ENCODE data around the gene ENTPD7. TPM values are rescaled to one million over a fixed set of nuclear protein-coding genes. Genes with fewer than 3 reads are reported as not detected.

The ENTPD7 gene
- total RNA-seq, 4 donors from 2014 or later: 3.3 to 7.5 (median 4.4) TPM

DNA sequence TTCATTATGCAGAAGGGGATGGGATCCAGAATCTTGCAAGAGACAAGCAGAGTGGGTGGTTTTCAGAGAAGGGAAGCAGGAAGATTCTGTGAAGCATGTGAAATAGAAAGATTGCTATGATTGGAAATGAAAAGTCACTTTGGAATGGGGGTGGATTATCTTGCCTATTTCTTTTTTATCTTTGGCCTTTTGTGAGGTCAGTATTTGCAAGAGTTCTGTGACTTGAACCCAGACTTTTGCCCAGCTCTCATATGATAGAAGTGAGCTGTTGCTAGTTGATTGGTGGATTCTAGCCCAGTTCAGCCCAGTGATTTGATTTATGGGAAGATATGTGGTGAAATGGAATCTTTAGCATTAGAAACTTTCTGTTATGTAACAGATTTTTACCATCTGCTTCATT, 17.1 kb downstream of the ENTPD7 start:
- Histone ChIP-seq H3K9me3 (no peaks in the 10 kb centered on the region), H3K36me3 (peaks cover 0 to 24% (median 5%) of the 10 kb centered on the region in 3 donors), H3K4me3 (no peak overlapping the region), H3K4me1 (no peaks in the 10 kb centered on the region), H3K27me3 (no peaks in the 10 kb centered on the region), H3K27ac (no peak overlapping the region)
- no peak for TF ChIP-seq POLR2A (IDR thresholded peaks at IDR 0.05)
- no peak for TF ChIP-seq EP300 (IDR thresholded peaks at IDR 0.05)
- TF ChIP-seq, protein P1, sequence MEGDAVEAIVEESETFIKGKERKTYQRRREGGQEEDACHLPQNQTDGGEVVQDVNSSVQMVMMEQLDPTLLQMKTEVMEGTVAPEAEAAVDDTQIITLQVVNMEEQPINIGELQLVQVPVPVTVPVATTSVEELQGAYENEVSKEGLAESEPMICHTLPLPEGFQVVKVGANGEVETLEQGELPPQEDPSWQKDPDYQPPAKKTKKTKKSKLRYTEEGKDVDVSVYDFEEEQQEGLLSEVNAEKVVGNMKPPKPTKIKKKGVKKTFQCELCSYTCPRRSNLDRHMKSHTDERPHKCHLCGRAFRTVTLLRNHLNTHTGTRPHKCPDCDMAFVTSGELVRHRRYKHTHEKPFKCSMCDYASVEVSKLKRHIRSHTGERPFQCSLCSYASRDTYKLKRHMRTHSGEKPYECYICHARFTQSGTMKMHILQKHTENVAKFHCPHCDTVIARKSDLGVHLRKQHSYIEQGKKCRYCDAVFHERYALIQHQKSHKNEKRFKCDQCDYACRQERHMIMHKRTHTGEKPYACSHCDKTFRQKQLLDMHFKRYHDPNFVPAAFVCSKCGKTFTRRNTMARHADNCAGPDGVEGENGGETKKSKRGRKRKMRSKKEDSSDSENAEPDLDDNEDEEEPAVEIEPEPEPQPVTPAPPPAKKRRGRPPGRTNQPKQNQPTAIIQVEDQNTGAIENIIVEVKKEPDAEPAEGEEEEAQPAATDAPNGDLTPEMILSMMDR (IDR thresholded peaks at IDR 0.05): no peak
- no peak for DNase-seq (ENCODE audit: low spot score in 2 of 2)

DNA sequence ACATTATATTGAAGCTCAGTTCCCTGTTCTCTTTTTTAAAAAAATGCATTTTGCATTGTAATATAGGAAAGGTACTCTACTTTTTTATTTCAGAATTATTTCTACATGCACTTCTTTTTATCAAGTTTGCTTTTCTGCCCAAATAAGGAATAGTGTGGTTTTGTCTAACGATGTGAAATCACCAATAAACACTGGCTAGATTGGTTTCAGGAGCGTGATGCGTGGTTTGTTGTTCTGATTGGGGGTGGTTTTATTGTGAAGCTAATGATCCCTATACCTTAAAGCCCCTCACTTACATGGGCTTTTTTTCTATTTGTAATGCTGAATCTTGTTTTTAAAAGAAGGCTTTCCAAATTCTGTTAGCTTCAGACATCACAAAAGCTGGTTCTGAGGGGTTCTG, 17.6 kb downstream of the ENTPD7 start:
- no peaks in the 10 kb centered on the region for H3K4me1 ChIP-seq
- peaks cover 0 to 27% (median 5%) of the 10 kb centered on the region in 3 donors for H3K36me3 ChIP-seq
- H3K9me3 ChIP-seq: no peaks in the 10 kb centered on the region
- WGBS, 2 donors: 82 to 90% methylated on average over 3 of the region's 3 CpGs
- no peak overlapping the region for H3K4me3 ChIP-seq
- DNase-seq (ENCODE audit: low spot score in 2 of 2): no peak
- no peak overlapping the region for H3K27ac ChIP-seq
- TF ChIP-seq EP300 (IDR thresholded peaks at IDR 0.05) (no peak), POLR2A (IDR thresholded peaks at IDR 0.05) (no peak)
- TF ChIP-seq, protein P1 (IDR thresholded peaks at IDR 0.05): no peak
- H3K27me3 ChIP-seq: no peaks in the 10 kb centered on the region

DNA sequence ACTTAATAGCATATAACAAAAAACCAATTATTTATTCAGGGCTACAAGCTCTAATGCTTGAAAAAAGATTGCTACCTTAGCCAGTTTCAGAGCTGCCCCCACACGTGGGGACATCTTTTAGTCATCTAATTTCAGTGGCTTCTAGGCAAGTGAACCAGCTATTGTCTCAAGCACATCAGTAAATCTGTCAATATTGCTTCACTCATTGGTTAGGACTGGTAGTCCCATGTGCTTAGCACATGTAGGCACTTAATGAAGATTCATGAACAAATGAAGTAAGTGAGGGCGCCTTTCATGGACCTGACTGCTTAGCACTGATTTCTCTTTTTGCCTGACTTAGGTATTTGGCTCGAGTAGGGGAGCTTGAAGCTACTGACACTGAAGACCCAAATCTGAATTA, 19.6 kb downstream of the ENTPD7 start:
- peaks cover 0 to 38% (median 5%) of the 10 kb centered on the region in 3 donors for H3K36me3 ChIP-seq
- no peaks in the 10 kb centered on the region for H3K27me3 ChIP-seq
- no peak overlapping the region for H3K4me3 ChIP-seq
- H3K4me1 ChIP-seq: no peaks in the 10 kb centered on the region
- no peak for TF ChIP-seq EP300 (IDR thresholded peaks at IDR 0.05)
- TF ChIP-seq, protein P1 (IDR thresholded peaks at IDR 0.05): no peak
- TF ChIP-seq POLR2A (IDR thresholded peaks at IDR 0.05): no peak
- no peak overlapping the region for H3K27ac ChIP-seq
- no peak for DNase-seq (ENCODE audit: low spot score in 2 of 2)
- WGBS, 2 donors: 75 to 81% methylated on average over 3 of the region's 3 CpGs
- H3K9me3 ChIP-seq: no peaks in the 10 kb centered on the region

DNA sequence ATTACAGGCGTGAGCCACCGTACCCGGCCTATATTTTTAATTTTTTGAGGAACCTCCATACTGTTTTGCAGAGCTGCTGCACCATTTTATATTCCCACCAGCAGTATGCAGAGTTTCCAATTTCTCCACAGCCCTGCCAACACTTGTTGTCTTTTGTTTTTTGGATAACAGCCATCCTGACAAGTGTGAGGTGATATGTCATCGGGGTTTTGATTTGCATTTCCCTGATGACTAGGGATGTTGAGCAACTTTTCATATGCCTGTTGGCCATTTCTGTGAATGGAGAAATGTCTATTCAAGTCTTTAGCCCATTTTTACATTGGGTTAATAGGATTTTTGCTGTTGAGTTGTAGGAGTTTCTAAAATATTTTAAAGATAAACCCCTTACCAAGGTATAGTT, 22.2 kb downstream of the ENTPD7 start:
- peaks cover 0 to 38% (median 5%) of the 10 kb centered on the region in 3 donors for H3K36me3 ChIP-seq
- no peak for DNase-seq (ENCODE audit: low spot score in 2 of 2)
- TF ChIP-seq, protein P1 (IDR thresholded peaks at IDR 0.05): no peak
- TF ChIP-seq EP300 (IDR thresholded peaks at IDR 0.05) (no peak), POLR2A (IDR thresholded peaks at IDR 0.05) (no peak)
- no peaks in the 10 kb centered on the region for H3K27me3 ChIP-seq
- H3K27ac ChIP-seq: no peak overlapping the region
- no peaks in the 10 kb centered on the region for H3K4me1 ChIP-seq
- H3K9me3 ChIP-seq: no peaks in the 10 kb centered on the region
- 80 to 83% methylated on average over 4 of the region's 4 CpGs for WGBS, 2 donors
- H3K4me3 ChIP-seq: no peak overlapping the region

DNA sequence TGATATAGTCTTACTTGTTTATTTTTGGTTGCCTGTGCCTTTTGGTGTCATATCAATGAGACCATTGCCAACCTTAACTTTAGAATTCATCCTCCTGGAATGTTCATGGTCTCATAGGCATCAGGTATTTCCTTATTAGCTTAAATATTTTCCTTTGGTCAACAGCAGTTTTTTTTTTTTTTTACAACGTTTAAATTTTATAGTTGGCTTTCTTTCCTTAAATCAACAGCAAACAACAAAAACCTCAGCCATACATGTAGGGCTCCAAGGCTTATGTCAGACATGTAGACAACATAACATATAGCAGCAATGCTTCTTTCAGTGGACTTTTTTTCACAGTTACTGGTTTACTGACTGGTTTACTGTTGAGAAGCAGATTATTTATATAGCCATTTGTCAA, 22.7 kb downstream of the ENTPD7 start:
- Histone ChIP-seq H3K27ac (no peak overlapping the region), H3K27me3 (no peaks in the 10 kb centered on the region), H3K36me3 (peaks cover 0 to 38% (median 5%) of the 10 kb centered on the region in 3 donors), H3K4me1 (no peaks in the 10 kb centered on the region), H3K9me3 (no peaks in the 10 kb centered on the region), H3K4me3 (no peak overlapping the region)
- TF ChIP-seq POLR2A (IDR thresholded peaks at IDR 0.05) (no peak), EP300 (IDR thresholded peaks at IDR 0.05) (no peak)
- TF ChIP-seq, protein P1 (IDR thresholded peaks at IDR 0.05): no peak
- no peak for DNase-seq (ENCODE audit: low spot score in 2 of 2)
- WGBS, 2 donors: 60 to 62% methylated on average over 1 of the region's 1 CpG
